Retinal pigment epithelial cell (primary cell): ENCODE results near the gene SACM1L.

Source experiments
- DNase-seq: peaks from one replicate; pipeline ENCODE4 v3.0.0-alpha.2; 2010; ENCODE audit warnings: low read depth
- H3K4me3 ChIP-seq: 2 replicates; pipeline ENCODE4 v1.5.1; 2011; ENCODE audit warnings: mild to moderate bottlenecking, low read length, control low read depth, moderate library complexity
- CTCF ChIP-seq: conservative IDR thresholded peaks from 2 replicates; pipeline ENCODE4 v1.5.1; 2011; ENCODE audit warnings: low read depth, low read length, control low read depth, inconsistent platforms

Gene SACM1L

GRCh38 chr3:45719655-45720487 is 30.7 kb downstream of the SACM1L start:
- TF ChIP-seq CTCF = no peak
- H3K4me3 ChIP-seq = no peak overlapping the region
- DNase-seq = no peak

GRCh38 chr3:45724911-45725310 is 35.7 kb downstream of the SACM1L start:
- TF ChIP-seq CTCF = no peak
- no peak overlapping the region for H3K4me3 ChIP-seq
- DNase-seq = no peak

DNA sequence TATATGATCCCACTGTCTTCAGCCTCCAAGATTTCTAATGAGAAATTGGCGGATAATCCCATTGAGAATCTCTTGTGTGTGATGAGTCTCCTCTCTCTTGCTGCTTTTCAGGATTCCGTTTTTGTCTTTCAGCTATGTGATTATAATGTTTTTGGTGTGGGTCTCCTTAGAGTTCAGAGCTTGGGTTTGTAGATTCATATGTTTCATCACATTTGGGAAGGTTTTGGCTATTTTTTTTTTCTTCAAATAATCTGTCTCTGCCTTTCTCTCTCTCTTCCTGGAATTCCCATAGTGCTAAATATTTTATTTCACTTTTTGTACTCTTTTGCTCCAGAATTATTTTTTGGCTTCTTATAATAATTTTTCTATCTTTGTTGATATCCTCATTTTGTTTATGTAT is 40.4 kb downstream of the SACM1L start:
- no peak overlapping the region for H3K4me3 ChIP-seq
- TF ChIP-seq CTCF = no peak
- DNase-seq = no peak

GRCh38 chr3:45730409-45731154 is 41.4 kb downstream of the SACM1L start:
- no peak for DNase-seq
- no peak overlapping the region for H3K4me3 ChIP-seq
- TF ChIP-seq CTCF = no peak

GRCh38 chr3:45736707-45737106 is 47.5 kb downstream of the SACM1L start:
- no peak overlapping the region for H3K4me3 ChIP-seq
- no peak for TF ChIP-seq CTCF
- no peak for DNase-seq

DNA sequence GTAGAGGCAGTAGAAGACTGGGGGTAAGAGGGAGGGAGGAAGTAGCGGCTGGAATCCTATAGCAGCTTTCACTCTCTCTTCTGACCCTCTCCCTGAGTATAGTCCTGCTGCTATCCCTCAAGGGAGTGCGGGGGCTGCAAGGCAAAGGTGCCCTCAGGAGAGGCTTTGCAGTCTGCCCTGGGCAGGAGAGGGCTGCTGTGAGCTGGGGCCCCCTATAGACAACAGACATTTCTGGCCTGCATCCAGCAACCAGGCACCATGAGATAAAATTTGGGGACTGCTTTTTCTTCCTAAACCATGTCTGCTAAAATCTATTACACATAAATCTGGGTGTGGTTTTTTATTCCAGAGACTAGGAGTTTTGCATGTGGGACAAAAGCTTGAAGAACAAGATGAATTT is 48.0 kb downstream of the SACM1L start:
- H3K4me3 ChIP-seq = no peak overlapping the region
- DNase-seq = no peak
- TF ChIP-seq CTCF = no peak
